BE2C (cell line): Measurements from ENCODE around the gene TIMM17A.
"Not testable (repeated sequence)": the region's sequence is repeated elsewhere in the genome, so short reads cannot be mapped to it uniquely, and the experiment has no call there.

Source experiments
- DNase-seq: peaks from one replicate; pipeline ENCODE4 v3.0.0-alpha.2; 2020
- H3K27me3 ChIP-seq: fragments of 250-450 bp; sonication (Bioruptor Pico); 2 replicates; pipeline ENCODE4 v1.5.1; 2020; ENCODE audit warnings: mild to moderate bottlenecking
- H3K36me3 ChIP-seq: fragments of 250-450 bp; sonication (Bioruptor Pico); 2 replicates; pipeline ENCODE4 v1.5.1; 2020; ENCODE audit warnings: mild to moderate bottlenecking
- H3K4me1 ChIP-seq: fragments of 250-450 bp; sonication (Bioruptor Pico); 2 replicates; pipeline ENCODE4 v1.5.1; 2020
- H3K4me3 ChIP-seq: 2 replicates; pipeline ENCODE4 v1.5.1; 2011; ENCODE audit warnings: low read depth, low read length
- H3K9me3 ChIP-seq: fragments of 250-450 bp; sonication (Bioruptor Pico); 2 replicates; pipeline ENCODE4 v1.5.1; 2020
- CTCF ChIP-seq: IDR thresholded peaks from 2 replicates; pipeline ENCODE4 v1.5.1; 2012; ENCODE audit warnings: mild to moderate bottlenecking, low read depth, low read length

The TIMM17A gene

GRCh38 chr1:201937624-201938213 is 17.6 kb upstream of the TIMM17A start:
- DNase-seq, result no peak
- no peaks in the 10 kb centered on the region for H3K27me3 ChIP-seq
- no peak for TF ChIP-seq CTCF

GRCh38 chr1:201938440-201939035 is 16.8 kb upstream of the TIMM17A start:
- TF ChIP-seq CTCF, result no peak
- H3K4me1 ChIP-seq, result no peaks in the 10 kb centered on the region
- DNase-seq, result no peak
- no peaks in the 10 kb centered on the region for H3K9me3 ChIP-seq
- H3K27me3 ChIP-seq, result no peaks in the 10 kb centered on the region
- H3K4me3 ChIP-seq, result no peak overlapping the region
- H3K36me3 ChIP-seq, result no peaks in the 10 kb centered on the region

More at GRCh38 chr1:201937624-201938213, 17.6 kb upstream of the TIMM17A start:
- no peaks in the 10 kb centered on the region for H3K4me1 ChIP-seq
- H3K9me3 ChIP-seq, result no peaks in the 10 kb centered on the region
- H3K36me3 ChIP-seq, result no peaks in the 10 kb centered on the region
- H3K4me3 ChIP-seq, result no peak overlapping the region

GRCh38 chr1:201939148-201939547 is 16.2 kb upstream of the TIMM17A start:
- Histone ChIP-seq H3K4me1 (no peaks in the 10 kb centered on the region), H3K27me3 (no peaks in the 10 kb centered on the region), H3K36me3 (no peaks in the 10 kb centered on the region), H3K4me3 (no peak overlapping the region), H3K9me3 (no peaks in the 10 kb centered on the region)
- no peak for TF ChIP-seq CTCF
- DNase-seq, result no peak

GRCh38 chr1:201939574-201939973 is 15.7 kb upstream of the TIMM17A start:
- no peak for DNase-seq
- Histone ChIP-seq H3K27me3 (no peaks in the 10 kb centered on the region), H3K4me3 (no peak overlapping the region), H3K9me3 (no peaks in the 10 kb centered on the region), H3K36me3 (no peaks in the 10 kb centered on the region), H3K4me1 (no peaks in the 10 kb centered on the region)
- no peak for TF ChIP-seq CTCF

- not testable (repeated sequence) for H3K4me1 ChIP-seq, H3K9me3 ChIP-seq, H3K27me3 ChIP-seq, H3K36me3 ChIP-seq, DNase-seq, H3K4me3 ChIP-seq
Measured at GRCh38 chr1:201940316-201940715, 15.0 kb upstream of the TIMM17A start.

- H3K4me3 ChIP-seq, result no peak overlapping the region
- H3K4me1 ChIP-seq, result no peaks in the 10 kb centered on the region
- TF ChIP-seq CTCF, result no peak
- no peak for DNase-seq
- H3K27me3 ChIP-seq, result no peaks in the 10 kb centered on the region
- H3K9me3 ChIP-seq, result no peaks in the 10 kb centered on the region
- H3K36me3 ChIP-seq, result no peaks in the 10 kb centered on the region
Measured at GRCh38 chr1:201941420-201942128, 13.7 kb upstream of the TIMM17A start.
